Spleen (tissue), 7 donors: Measurements from ENCODE around the gene DLD.

ENCODE experiments used
- POLR2A ChIP-seq, 3 donors: fragments of 450-650 bp; IDR thresholded peaks; one replicate each; pipeline ENCODE4 v1.5.1; 2017; ENCODE audit warnings: antibody characterized with exemption in 3 of 3, mild to moderate bottlenecking in 1 of 3
- POLR2AphosphoS5 ChIP-seq, 3 donors: sonication (generic); formaldehyde crosslinking; IDR thresholded peaks; one replicate each; pipeline ENCODE4 v1.5.1; 2017; ENCODE audit warnings: antibody characterized with exemption in 3 of 3
- TF ChIP-seq, protein P1 (sequence below), 11 experiments: fragments of 200-600 bp in 7 of 11; fragments of 450-650 bp in 4 of 11; sonication (generic) in 4 of 11; IDR thresholded peaks in 8 of 11; conservative IDR thresholded peaks in 3 of 11; 1 replicate in 7 of 11; 2 replicates in 4 of 11; pipeline versions ENCODE4 v1.4.0 to v1.8.0; 2016 to 2021; ENCODE audit warnings: antibody characterized with exemption in 11 of 11, inconsistent platforms in 4 of 11, mild to moderate bottlenecking in 1 of 11
- donor health status: DM: no; HTN: no; CAD: no; lungs with moderate emphysema.
- donor health status: DM: no; HTN: no; CAD: no.
- donor health status: DM: no; HTN: no; CAD: no.

DNA sequence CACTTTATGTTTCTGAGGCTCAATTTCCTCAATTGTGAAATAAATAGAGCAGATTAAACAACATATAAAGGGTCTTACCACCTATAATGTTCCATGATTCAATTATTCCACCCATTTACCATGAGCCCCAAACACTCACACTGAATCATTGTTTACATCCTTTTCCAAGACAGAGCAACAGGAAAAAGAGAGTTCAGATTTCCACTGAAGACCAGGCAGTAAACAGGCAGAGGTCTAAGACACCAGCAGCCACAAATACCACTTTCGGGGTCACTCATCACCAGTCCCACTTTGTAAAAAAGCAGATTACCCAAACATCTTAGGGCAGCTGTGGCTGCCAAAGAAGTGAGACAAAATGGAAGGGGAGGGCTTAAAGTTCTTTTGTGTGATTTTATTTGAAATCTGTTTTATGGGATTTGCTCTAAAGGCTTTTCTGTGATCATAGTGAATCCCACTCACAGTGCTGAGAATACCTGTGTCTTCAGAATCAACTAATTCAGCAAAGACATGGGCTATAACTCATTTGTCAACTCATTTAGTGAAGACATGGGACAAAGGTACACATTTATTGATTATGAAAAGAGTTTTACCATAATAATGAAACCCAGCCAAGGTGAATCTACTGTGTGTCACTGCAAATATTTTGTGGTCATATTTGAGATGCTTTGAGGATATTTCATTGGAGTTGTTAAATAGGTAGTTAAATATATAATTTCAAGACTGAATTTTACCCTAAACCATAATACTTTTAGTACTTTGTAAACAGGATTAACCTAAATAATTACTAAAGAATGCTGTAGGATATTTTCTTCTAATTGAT, 24.8 kb upstream of the DLD start:
- TF ChIP-seq, protein P1, sequence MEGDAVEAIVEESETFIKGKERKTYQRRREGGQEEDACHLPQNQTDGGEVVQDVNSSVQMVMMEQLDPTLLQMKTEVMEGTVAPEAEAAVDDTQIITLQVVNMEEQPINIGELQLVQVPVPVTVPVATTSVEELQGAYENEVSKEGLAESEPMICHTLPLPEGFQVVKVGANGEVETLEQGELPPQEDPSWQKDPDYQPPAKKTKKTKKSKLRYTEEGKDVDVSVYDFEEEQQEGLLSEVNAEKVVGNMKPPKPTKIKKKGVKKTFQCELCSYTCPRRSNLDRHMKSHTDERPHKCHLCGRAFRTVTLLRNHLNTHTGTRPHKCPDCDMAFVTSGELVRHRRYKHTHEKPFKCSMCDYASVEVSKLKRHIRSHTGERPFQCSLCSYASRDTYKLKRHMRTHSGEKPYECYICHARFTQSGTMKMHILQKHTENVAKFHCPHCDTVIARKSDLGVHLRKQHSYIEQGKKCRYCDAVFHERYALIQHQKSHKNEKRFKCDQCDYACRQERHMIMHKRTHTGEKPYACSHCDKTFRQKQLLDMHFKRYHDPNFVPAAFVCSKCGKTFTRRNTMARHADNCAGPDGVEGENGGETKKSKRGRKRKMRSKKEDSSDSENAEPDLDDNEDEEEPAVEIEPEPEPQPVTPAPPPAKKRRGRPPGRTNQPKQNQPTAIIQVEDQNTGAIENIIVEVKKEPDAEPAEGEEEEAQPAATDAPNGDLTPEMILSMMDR (IDR thresholded peaks at IDR 0.05 in 8 of 11, conservative IDR thresholded peaks at IDR 0.05 in 3 of 11) = no peak
- TF ChIP-seq POLR2AphosphoS5 (IDR thresholded peaks at IDR 0.05) (no peak), POLR2A (IDR thresholded peaks at IDR 0.05) (no peak)
